ENCODE measurements around the gene LAMA5.

The LAMA5 gene

GRCh38 chr20:62350629-62351422, 16.3 kb downstream of the LAMA5 start:
- TF ChIP-seq CTCF (IDR thresholded peaks at IDR 0.05; ENCODE audit: control extremely low read depth, extremely low read depth, low read depth, missing control alignments) = no peak
- ChIA-PET CTCF (no interaction called here), POLR2A (no interaction called here)
- DNase-seq (ENCODE audit: extremely low spot score) = no peak

- CTCF ChIA-PET = no interaction called here
- POLR2A ChIA-PET = no interaction called here
- no peak for TF ChIP-seq CTCF (IDR thresholded peaks at IDR 0.05; ENCODE audit: control extremely low read depth, extremely low read depth, low read depth, missing control alignments)
- no peak for DNase-seq (ENCODE audit: extremely low spot score)
Measured at GRCh38 chr20:62350098-62350628, 16.9 kb downstream of the LAMA5 start.

- CTCF ChIA-PET = no interaction called here
- DNase-seq (ENCODE audit: extremely low spot score) = no peak
- POLR2A ChIA-PET = no interaction called here
- no peak for TF ChIP-seq CTCF (IDR thresholded peaks at IDR 0.05; ENCODE audit: control extremely low read depth, extremely low read depth, low read depth, missing control alignments)
Measured at GRCh38 chr20:62349556-62350097, 17.5 kb downstream of the LAMA5 start.

- CTCF ChIA-PET = no interaction called here
- no peak for TF ChIP-seq CTCF (IDR thresholded peaks at IDR 0.05; ENCODE audit: control extremely low read depth, extremely low read depth, low read depth, missing control alignments)
- POLR2A ChIA-PET = no interaction called here
- DNase-seq (ENCODE audit: extremely low spot score) = no peak
Measured at GRCh38 chr20:62348604-62349003, 18.5 kb downstream of the LAMA5 start.

GRCh38 chr20:62347445-62347844, 19.7 kb downstream of the LAMA5 start:
- CTCF ChIA-PET = no interaction called here
- no peak for DNase-seq (ENCODE audit: extremely low spot score)
- POLR2A ChIA-PET = no interaction called here
- TF ChIP-seq CTCF (IDR thresholded peaks at IDR 0.05; ENCODE audit: control extremely low read depth, extremely low read depth, low read depth, missing control alignments) = no peak

GRCh38 chr20:62347151-62347404, 20.0 kb downstream of the LAMA5 start:
- ChIA-PET CTCF (no interaction called here), POLR2A (no interaction called here)
- no peak for DNase-seq (ENCODE audit: extremely low spot score)

More at GRCh38 chr20:62347151-62347404, 20.0 kb downstream of the LAMA5 start:
- no peak for TF ChIP-seq CTCF (IDR thresholded peaks at IDR 0.05; ENCODE audit: control extremely low read depth, extremely low read depth, low read depth, missing control alignments)
